ENCODE measurements around the gene AXDND1. TPM values are rescaled to one million over a fixed set of nuclear protein-coding genes. Genes with fewer than 3 reads are reported as not detected.
A peak's percentile ranks its signal among the peaks of the same experiment; 100 is the strongest.

AXDND1 gene
- total RNA-seq, 4 donors from 2014 or later: 0.39 TPM; not detected in 3

GRCh38 chr1:179583771-179584320 is 218.1 kb downstream of the AXDND1 start:
- intact Hi-C loops (cut with DNase I; ENCODE audit: low total_unique reads): no loop called here
- WGBS, 2 donors: 88 to 92% methylated on average over 5 of the region's 5 CpGs
- TF ChIP-seq CTCF (IDR thresholded peaks at IDR 0.05): no peak
- TF ChIP-seq POLR2A (IDR thresholded peaks at IDR 0.05): no peak
- H3K4me3 ChIP-seq (ENCODE audit: low read depth, poor library complexity, severe bottlenecking): no peak overlapping the region
- no peak for DNase-seq (ENCODE audit: low spot score in 2 of 2)

GRCh38 chr1:179586107-179586823 is 220.5 kb downstream of the AXDND1 start:
- DNase-seq (ENCODE audit: low spot score in 2 of 2): peak; percentile 42 to 89
- no peak overlapping the region for H3K4me3 ChIP-seq (ENCODE audit: low read depth, poor library complexity, severe bottlenecking)
- TF ChIP-seq POLR2A (IDR thresholded peaks at IDR 0.05): no peak
- no peak for TF ChIP-seq CTCF (IDR thresholded peaks at IDR 0.05)
- intact Hi-C loops (cut with DNase I; ENCODE audit: low total_unique reads): no loop called here
- WGBS, 2 donors: 2 to 10% methylated on average over 39 to 42 of the region's 60 CpGs

DNA sequence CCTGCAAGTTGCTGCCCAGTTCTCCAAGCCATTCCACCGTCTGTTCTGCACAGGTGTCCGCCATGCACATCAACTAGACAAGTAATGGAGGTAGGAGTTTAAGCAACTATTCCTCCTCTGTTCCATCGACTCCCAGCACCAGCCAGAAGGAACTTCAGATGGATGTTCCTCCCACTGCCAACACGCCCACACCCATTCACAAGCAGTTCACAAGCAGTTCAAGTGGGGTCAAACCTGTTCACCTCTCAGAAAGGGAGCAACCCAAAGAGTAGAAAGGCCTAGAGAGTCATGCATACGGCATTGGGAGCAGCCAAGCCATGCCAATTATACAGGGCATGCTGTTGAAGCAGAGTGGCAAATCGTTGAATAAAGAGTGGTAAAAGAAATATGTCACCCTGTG is 221.6 kb downstream of the AXDND1 start:
- H3K4me3 ChIP-seq (ENCODE audit: low read depth, poor library complexity, severe bottlenecking): no peak overlapping the region
- intact Hi-C loops (cut with DNase I; ENCODE audit: low total_unique reads): no loop called here
- TF ChIP-seq POLR2A (IDR thresholded peaks at IDR 0.05): no peak
- TF ChIP-seq CTCF (IDR thresholded peaks at IDR 0.05): no peak
- no peak for DNase-seq (ENCODE audit: low spot score in 2 of 2)
- 92 to 97% methylated on average over 6 of the region's 6 CpGs for WGBS, 2 donors

DNA sequence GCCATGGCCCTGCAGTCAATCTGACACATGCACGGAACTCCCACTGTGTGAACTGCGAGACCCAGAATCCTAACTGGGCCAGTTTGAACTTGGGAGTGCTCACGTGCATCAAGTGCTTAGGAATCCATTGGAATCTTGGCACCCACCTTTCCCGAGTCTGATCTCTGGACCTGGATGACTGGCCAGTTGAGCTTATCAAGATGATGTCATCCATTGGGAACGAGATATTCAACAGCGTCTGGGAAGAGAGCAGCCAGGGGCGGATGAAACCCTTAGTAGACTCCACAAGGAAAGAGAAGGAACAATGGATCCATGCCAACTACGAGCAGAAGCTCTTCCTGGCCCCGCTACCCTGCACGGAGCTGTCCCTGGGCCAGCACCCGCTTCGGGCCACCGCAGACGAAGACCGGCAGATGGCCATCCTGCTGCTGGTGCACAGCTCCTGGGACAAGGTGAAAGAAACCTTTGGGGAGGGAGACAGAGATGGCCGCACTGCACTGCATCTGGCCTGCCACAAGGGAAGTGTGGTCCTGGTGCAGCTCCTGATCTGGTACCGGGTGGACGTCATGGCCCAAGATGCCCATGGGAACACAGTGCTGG is 222.8 kb downstream of the AXDND1 start:
- no peak overlapping the region for H3K4me3 ChIP-seq (ENCODE audit: low read depth, poor library complexity, severe bottlenecking)
- intact Hi-C loops (cut with DNase I; ENCODE audit: low total_unique reads): no loop called here
- no peak for DNase-seq (ENCODE audit: low spot score in 2 of 2)
- TF ChIP-seq CTCF (IDR thresholded peaks at IDR 0.05) (no peak), POLR2A (IDR thresholded peaks at IDR 0.05) (no peak)
- 89 to 95% methylated on average over 18 of the region's 18 CpGs for WGBS, 2 donors

DNA sequence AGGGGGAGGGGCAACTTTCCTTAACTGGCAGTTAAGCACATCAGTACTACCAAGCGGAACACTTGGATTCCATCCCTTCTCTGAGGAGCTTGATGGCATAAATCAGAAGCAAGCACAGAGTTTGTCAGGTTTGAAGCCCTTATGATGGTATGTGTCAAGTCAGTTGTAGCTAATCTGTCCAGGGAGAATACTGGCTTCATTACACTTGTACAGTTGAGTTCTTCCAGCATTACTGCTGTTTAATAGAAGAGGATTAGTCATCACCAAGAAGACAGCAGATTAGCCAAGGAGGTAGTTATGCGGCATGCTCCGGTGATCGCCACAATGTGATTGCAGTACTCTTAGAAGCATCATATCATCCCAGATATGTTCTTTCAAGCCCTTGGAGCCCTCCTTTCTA is 223.7 kb downstream of the AXDND1 start:
- TF ChIP-seq CTCF (IDR thresholded peaks at IDR 0.05) (no peak), POLR2A (IDR thresholded peaks at IDR 0.05) (no peak)
- 79 to 84% methylated on average over 4 of the region's 4 CpGs for WGBS, 2 donors
- DNase-seq (ENCODE audit: low spot score in 2 of 2): no peak
- intact Hi-C loops (cut with DNase I; ENCODE audit: low total_unique reads): no loop called here
- H3K4me3 ChIP-seq (ENCODE audit: low read depth, poor library complexity, severe bottlenecking): no peak overlapping the region
